ENCODE data around the gene ESR1. TPM values are rescaled to one million over a fixed set of nuclear protein-coding genes. Genes with fewer than 3 reads are reported as not detected.

Gene ESR1
- total and polyA plus RNA-seq, 11 donors, result 0.15 to 3.5 (median 0.93) TPM

DNA sequence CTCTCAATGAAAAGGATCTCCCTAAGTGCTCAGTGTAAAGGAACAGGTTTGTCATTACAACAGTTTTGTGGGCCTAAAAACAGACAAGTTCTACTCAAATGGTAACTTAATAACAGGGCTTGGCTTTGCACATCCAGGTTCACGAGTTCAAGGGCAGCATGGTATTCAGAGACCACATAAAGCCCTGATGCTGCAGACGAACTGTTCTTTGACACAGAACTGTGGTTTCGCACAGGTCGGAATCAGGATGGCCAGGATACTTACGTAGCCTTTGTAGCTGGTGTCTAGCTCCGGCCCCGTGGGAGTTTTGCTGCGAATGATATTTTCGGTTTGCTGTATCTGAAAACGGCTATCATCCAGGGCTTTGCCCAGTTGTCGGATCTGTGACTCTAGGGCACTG is 335.9 kb downstream of the ESR1 start:
- 80 to 88% (median 84%) methylated on average over 11 of the region's 11 CpGs for WGBS, 4 donors
- DNase-seq (no peak), ATAC-seq (no peak)
- Histone ChIP-seq H3K27ac (peak overlapping the region in 1 of 12 donors; percentile 8), H3K27me3 (no peaks in the 10 kb centered on the region), H3K4me3 (no peak overlapping the region), H3K4me1 (peaks cover 0 to 27% (median 8%) of the 10 kb centered on the region in 12 donors), H3K9me3 (no peaks in the 10 kb centered on the region), H3K36me3 (peaks cover 0 to 100% (median 98%) of the 10 kb centered on the region in 9 donors)
- intact Hi-C loops (cut with DNase I), result no loop called here
- TF ChIP-seq, protein P1, sequence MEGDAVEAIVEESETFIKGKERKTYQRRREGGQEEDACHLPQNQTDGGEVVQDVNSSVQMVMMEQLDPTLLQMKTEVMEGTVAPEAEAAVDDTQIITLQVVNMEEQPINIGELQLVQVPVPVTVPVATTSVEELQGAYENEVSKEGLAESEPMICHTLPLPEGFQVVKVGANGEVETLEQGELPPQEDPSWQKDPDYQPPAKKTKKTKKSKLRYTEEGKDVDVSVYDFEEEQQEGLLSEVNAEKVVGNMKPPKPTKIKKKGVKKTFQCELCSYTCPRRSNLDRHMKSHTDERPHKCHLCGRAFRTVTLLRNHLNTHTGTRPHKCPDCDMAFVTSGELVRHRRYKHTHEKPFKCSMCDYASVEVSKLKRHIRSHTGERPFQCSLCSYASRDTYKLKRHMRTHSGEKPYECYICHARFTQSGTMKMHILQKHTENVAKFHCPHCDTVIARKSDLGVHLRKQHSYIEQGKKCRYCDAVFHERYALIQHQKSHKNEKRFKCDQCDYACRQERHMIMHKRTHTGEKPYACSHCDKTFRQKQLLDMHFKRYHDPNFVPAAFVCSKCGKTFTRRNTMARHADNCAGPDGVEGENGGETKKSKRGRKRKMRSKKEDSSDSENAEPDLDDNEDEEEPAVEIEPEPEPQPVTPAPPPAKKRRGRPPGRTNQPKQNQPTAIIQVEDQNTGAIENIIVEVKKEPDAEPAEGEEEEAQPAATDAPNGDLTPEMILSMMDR (IDR thresholded peaks at IDR 0.05), result no peak
- TF ChIP-seq POLR2A (IDR thresholded peaks at IDR 0.05), result no peak

DNA sequence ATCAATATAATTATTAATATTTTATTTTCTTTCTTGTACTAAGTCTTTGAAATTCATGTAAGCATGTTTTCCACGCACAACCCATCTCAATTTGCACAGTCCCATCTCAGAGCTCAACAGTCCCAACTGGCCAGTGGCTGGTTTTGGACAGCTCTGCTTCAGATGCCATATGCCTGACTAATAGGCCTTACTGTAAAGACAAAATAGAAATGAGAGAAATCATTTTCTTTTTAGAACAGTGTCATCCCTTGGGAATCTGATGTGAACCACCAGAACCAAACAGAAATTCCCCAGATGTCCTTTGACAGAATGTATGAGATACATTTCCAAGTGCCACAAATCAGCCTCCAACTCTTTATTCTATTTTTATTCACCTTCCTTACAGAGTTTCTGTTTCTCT is 338.9 kb downstream of the ESR1 start:
- Histone ChIP-seq H3K36me3 (peaks cover 0 to 100% (median 98%) of the 10 kb centered on the region in 9 donors), H3K9me3 (no peaks in the 10 kb centered on the region), H3K27ac (no peak overlapping the region), H3K27me3 (no peaks in the 10 kb centered on the region), H3K4me1 (peaks cover 0 to 27% (median 9%) of the 10 kb centered on the region in 12 donors), H3K4me3 (no peak overlapping the region)
- DNase-seq (no peak), ATAC-seq (peak; percentile 26 to 60 (median 43))
- TF ChIP-seq, protein P1 (IDR thresholded peaks at IDR 0.05), result no peak
- no peak for TF ChIP-seq POLR2A (IDR thresholded peaks at IDR 0.05)
- intact Hi-C loops (cut with DNase I), result no loop called here
- WGBS, 4 donors, result 70 to 82% (median 79%) methylated on average over 1 of the region's 1 CpG

DNA sequence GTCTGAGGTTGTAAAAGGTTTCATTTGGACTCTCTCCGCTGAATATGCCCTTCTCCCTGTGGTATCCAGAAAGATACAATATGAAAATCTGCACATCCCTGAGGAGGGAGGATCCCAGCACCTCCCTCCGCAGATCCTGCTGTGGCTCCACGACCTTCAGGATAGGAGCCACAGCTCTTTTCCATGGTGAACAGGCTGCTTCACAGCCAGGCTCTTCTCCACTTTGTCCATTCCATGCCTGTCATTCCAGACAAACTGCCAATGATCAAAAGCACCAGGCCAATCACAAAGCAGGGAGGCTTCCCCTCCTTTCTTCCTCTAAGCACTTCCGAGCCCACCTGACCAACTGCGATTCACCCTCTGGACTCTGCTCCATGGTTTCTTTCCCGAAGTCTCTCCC is 339.8 kb downstream of the ESR1 start:
- WGBS, 4 donors, result 62 to 75% (median 74%) methylated on average over 6 of the region's 6 CpGs
- H3K27me3 ChIP-seq, result no peaks in the 10 kb centered on the region
- DNase-seq (no peak), ATAC-seq (peak; percentile 17 to 61 (median 41))
- H3K4me3 ChIP-seq, result no peak overlapping the region
- peak overlapping the region in 8 of 12 donors; percentile 2 to 37 (median 15) for H3K27ac ChIP-seq
- TF ChIP-seq, protein P1 (IDR thresholded peaks at IDR 0.05), result no peak
- TF ChIP-seq POLR2A (IDR thresholded peaks at IDR 0.05), result no peak
- intact Hi-C loops (cut with DNase I), result no loop called here
- peaks cover 0 to 23% (median 9%) of the 10 kb centered on the region in 12 donors for H3K4me1 ChIP-seq
- no peaks in the 10 kb centered on the region for H3K9me3 ChIP-seq
- peaks cover 0 to 100% (median 98%) of the 10 kb centered on the region in 9 donors for H3K36me3 ChIP-seq

DNA sequence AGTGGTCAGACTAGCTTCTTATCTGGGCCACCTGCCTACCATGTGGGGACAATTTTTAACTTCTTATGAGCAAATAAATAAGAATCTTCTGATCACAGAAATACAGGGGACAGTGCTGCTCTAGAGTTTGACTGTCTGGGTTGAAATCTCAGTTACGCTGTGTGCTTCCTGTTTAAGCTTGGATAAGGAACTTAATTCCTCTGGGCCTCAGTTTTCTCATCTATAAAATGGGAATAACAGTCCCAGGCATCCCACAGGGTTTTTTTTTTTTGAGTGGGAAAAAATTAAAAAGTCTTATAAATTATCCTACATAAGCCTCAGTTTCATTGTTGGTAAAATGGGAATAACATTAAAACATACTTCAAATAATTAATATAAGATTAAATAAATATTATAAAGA is 340.9 kb downstream of the ESR1 start:
- H3K36me3 ChIP-seq, result peaks cover 0 to 100% (median 98%) of the 10 kb centered on the region in 9 donors
- WGBS, 4 donors, result 95 to 100% (median 98%) methylated on average over 1 of the region's 1 CpG
- TF ChIP-seq, protein P1 (IDR thresholded peaks at IDR 0.05), result no peak
- no peak for TF ChIP-seq POLR2A (IDR thresholded peaks at IDR 0.05)
- intact Hi-C loops (cut with DNase I), result no loop called here
- no peaks in the 10 kb centered on the region for H3K9me3 ChIP-seq
- no peaks in the 10 kb centered on the region for H3K27me3 ChIP-seq
- H3K4me1 ChIP-seq, result peaks cover 0 to 20% (median 9%) of the 10 kb centered on the region in 12 donors
- H3K4me3 ChIP-seq, result no peak overlapping the region
- ATAC-seq (no peak), DNase-seq (no peak)
- H3K27ac ChIP-seq, result peak overlapping the region in 2 of 12 donors; percentile 2 to 15
